ENCODE results near the gene ARL17B.
"Not testable (repeated sequence)": the region's sequence is repeated elsewhere in the genome, so short reads cannot be mapped to it uniquely, and the experiment has no call there.

DNA sequence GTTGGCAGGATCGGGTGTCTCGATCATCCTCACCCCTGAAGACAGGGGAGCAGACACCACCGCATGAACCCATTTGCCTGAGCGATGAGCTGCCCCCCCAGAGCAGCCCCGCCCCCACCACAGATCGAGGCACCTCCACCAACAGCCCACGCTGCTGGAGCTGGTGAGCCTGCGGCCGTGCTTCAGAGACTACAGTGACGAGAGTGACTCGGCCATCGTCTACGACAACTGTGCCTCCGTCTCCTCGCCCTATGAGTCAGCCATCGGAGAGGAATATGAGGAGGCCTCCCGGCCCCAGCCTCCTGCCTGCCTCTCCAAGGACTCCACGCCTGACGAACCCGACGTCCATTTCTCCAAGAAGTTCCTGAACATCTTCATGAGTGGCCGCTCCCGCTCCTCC is 117.6 kb downstream of the ARL17B start:
- TF ChIP-seq, protein P1, sequence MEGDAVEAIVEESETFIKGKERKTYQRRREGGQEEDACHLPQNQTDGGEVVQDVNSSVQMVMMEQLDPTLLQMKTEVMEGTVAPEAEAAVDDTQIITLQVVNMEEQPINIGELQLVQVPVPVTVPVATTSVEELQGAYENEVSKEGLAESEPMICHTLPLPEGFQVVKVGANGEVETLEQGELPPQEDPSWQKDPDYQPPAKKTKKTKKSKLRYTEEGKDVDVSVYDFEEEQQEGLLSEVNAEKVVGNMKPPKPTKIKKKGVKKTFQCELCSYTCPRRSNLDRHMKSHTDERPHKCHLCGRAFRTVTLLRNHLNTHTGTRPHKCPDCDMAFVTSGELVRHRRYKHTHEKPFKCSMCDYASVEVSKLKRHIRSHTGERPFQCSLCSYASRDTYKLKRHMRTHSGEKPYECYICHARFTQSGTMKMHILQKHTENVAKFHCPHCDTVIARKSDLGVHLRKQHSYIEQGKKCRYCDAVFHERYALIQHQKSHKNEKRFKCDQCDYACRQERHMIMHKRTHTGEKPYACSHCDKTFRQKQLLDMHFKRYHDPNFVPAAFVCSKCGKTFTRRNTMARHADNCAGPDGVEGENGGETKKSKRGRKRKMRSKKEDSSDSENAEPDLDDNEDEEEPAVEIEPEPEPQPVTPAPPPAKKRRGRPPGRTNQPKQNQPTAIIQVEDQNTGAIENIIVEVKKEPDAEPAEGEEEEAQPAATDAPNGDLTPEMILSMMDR (conservative IDR thresholded peaks at IDR 0.05; ENCODE audit: low read depth in 2 of 2): not testable (repeated sequence)
- not testable (repeated sequence) for TF ChIP-seq POLR2AphosphoS5 (IDR thresholded peaks at IDR 0.05; ENCODE audit: low read depth); EZH2 (IDR thresholded peaks at IDR 0.05; ENCODE audit: low read depth, unreplicated experiment); JUNB (IDR thresholded peaks at IDR 0.05; ENCODE audit: unreplicated experiment); EZH2phosphoT487 (IDR thresholded peaks at IDR 0.05; ENCODE audit: unreplicated experiment); CREB1 (CRISPR knock-in tag; IDR thresholded peaks at IDR 0.05; ENCODE audit: low read depth); STAT1 (IDR thresholded peaks at IDR 0.05; ENCODE audit: unreplicated experiment); NANOG (IDR thresholded peaks at IDR 0.05; ENCODE audit: borderline replicate concordance); ZNF114 (CRISPR knock-in tag; IDR thresholded peaks at IDR 0.05)
- TF ChIP-seq, protein P2, sequence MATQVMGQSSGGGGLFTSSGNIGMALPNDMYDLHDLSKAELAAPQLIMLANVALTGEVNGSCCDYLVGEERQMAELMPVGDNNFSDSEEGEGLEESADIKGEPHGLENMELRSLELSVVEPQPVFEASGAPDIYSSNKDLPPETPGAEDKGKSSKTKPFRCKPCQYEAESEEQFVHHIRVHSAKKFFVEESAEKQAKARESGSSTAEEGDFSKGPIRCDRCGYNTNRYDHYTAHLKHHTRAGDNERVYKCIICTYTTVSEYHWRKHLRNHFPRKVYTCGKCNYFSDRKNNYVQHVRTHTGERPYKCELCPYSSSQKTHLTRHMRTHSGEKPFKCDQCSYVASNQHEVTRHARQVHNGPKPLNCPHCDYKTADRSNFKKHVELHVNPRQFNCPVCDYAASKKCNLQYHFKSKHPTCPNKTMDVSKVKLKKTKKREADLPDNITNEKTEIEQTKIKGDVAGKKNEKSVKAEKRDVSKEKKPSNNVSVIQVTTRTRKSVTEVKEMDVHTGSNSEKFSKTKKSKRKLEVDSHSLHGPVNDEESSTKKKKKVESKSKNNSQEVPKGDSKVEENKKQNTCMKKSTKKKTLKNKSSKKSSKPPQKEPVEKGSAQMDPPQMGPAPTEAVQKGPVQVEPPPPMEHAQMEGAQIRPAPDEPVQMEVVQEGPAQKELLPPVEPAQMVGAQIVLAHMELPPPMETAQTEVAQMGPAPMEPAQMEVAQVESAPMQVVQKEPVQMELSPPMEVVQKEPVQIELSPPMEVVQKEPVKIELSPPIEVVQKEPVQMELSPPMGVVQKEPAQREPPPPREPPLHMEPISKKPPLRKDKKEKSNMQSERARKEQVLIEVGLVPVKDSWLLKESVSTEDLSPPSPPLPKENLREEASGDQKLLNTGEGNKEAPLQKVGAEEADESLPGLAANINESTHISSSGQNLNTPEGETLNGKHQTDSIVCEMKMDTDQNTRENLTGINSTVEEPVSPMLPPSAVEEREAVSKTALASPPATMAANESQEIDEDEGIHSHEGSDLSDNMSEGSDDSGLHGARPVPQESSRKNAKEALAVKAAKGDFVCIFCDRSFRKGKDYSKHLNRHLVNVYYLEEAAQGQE (IDR thresholded peaks at IDR 0.05; ENCODE audit: unreplicated experiment): not testable (repeated sequence)

Data from GM23338 (cell line).